Stimulated activated CD4-positive, alpha-beta T cell treated with anti-CD3 and anti-CD28 coated beads, Interleukin-2, amount 100 ng/mL, for 48 hours (primary cell): Measurements from ENCODE around the gene BCL10.

Experiments used
- DNase-seq, 2 donors: peaks; one replicate each; pipeline ENCODE4 v3.0.0-alpha.2; 2020

Gene BCL10

DNA sequence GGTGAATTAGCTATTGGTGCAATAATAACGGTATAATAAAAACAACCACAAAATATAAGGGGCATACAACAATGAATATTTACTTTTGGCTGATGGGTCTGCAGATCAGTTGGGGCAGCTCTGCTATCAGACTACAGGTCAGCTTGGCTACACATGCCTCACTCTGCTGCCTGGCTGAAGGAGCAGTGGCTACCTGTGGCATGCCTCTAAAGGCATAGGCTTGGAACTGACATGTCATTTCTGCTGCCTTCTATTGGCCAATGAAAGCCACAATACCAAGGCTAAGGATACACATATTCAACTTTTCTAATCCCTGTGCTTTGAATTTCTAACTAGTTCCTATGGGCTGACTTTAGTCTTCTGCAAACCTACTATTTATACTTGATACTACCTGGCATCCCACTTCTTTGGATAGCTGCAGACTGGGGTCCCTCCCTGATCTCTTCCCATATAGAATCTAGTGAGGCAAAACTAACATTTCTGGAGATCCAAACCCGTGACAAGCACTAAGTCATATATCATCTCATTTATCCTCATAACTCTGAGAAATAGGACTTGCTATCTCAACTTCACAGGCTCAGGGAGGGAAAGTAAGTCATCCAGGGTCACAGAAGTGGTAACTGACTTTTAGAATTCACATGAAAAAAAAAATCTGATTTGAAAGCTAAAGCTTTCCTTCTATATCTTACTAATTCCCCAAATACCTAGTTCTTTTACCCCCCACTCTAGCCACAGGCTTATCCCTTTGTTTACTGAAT, 56.4 kb downstream of the BCL10 start:
- no peak for DNase-seq

DNA sequence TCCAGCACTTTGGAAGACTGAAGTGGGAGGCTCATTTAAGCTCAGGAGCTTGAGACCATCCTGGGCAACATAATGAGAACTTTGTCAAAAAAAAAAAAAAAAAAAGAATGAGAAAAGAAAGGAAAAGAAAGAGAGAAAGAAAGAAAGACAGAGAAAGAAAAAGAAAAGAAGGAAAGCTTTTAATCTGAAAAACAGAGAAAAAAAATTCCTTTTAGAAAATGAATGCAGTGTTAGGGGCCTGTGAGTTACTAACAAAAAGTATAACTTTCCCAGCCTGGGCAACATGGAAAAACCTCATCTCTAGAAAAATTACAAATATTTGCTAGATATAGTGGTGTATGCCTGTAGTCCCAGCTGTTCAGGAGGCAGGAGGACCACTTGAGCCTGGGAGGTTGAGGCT, 59.7 kb downstream of the BCL10 start:
- no peak for DNase-seq
